Loucy (cell line): ENCODE results near the gene TMEM183A.

Experiments
- H2AFZ ChIP-seq: fragments of 200-600 bp; sonication (generic); 2 replicates; pipeline ENCODE4 v1.6.0; 2016; ENCODE audit warnings: antibody characterized with exemption, mild to moderate bottlenecking, low read length, moderate library complexity
- H3F3A ChIP-seq: fragments of 200-600 bp; 2 replicates; pipeline ENCODE4 v1.6.0; 2016; ENCODE audit warnings: antibody characterized with exemption, low read depth, mild to moderate bottlenecking
- H3K27me3 ChIP-seq: fragments of 200-600 bp; sonication (generic); 2 replicates; pipeline ENCODE4 v1.6.1; 2014; ENCODE audit warnings: low read length, mild to moderate bottlenecking; ENCODE audit not compliant: insufficient read depth, poor library complexity, severe bottlenecking
- H3K36me3 ChIP-seq: fragments of 200-600 bp; sonication (generic); 2 replicates; pipeline ENCODE4 v1.6.1; 2016; ENCODE audit warnings: low read length; ENCODE audit not compliant: insufficient read depth
- H3K4me1 ChIP-seq: fragments of 200-600 bp; sonication (generic); 2 replicates; pipeline ENCODE4 v1.5.1; 2014; ENCODE audit warnings: low read length, mild to moderate bottlenecking; ENCODE audit not compliant: insufficient read depth, poor library complexity, severe bottlenecking
- H3K4me2 ChIP-seq: fragments of 200-600 bp; sonication (generic); 2 replicates; pipeline ENCODE4 v1.6.0; 2014; ENCODE audit warnings: antibody characterized with exemption, low read length, low read depth, mild to moderate bottlenecking; ENCODE audit not compliant: poor library complexity, severe bottlenecking
- H3K4me3 ChIP-seq: fragments of 200-600 bp; sonication (generic); 2 replicates; pipeline ENCODE4 v1.5.1; 2014; ENCODE audit warnings: low read length, mild to moderate bottlenecking, mixed read lengths; ENCODE audit not compliant: poor library complexity, severe bottlenecking
- H3K79me2 ChIP-seq: fragments of 200-600 bp; sonication (generic); 2 replicates; pipeline ENCODE4 v1.6.1; 2014; ENCODE audit warnings: low read length; ENCODE audit not compliant: insufficient read depth
- H3K9ac ChIP-seq: fragments of 200-600 bp; sonication (generic); 2 replicates; pipeline ENCODE4 v1.6.0; 2014; ENCODE audit warnings: mild to moderate bottlenecking, low read depth, low read length, moderate library complexity; ENCODE audit not compliant: poor library complexity, severe bottlenecking
- H3K9me2 ChIP-seq: fragments of 200-600 bp; sonication (generic); replicated peaks from 2 replicates; pipeline ENCODE4 v1.6.1; 2016; ENCODE audit warnings: low read depth, low read length, mixed read lengths
- H3K9me3 ChIP-seq: fragments of 200-600 bp; sonication (generic); 2 replicates; pipeline ENCODE4 v1.6.1; 2014; ENCODE audit warnings: mild to moderate bottlenecking, antibody characterized with exemption, low read length, low read depth; ENCODE audit not compliant: insufficient read depth
- H4K20me1 ChIP-seq: fragments of 200-600 bp; sonication (generic); 2 replicates; pipeline ENCODE4 v1.6.0; 2014; ENCODE audit warnings: antibody characterized with exemption, low read length, mild to moderate bottlenecking; ENCODE audit not compliant: insufficient read depth, poor library complexity, severe bottlenecking
- EZH2phosphoT487 ChIP-seq: fragments of 200-600 bp; IDR thresholded peaks from 2 replicates; pipeline ENCODE4 v1.6.1; 2018; ENCODE audit warnings: antibody characterized with exemption, mild to moderate bottlenecking, moderate library complexity, borderline replicate concordance
- TF ChIP-seq, protein P1 (sequence below): fragments of 200-600 bp; sonication (generic); conservative IDR thresholded peaks from 2 replicates; pipeline ENCODE4 v1.5.1; 2014; ENCODE audit warnings: mild to moderate bottlenecking, antibody characterized with exemption, low read length

The TMEM183A gene

DNA sequence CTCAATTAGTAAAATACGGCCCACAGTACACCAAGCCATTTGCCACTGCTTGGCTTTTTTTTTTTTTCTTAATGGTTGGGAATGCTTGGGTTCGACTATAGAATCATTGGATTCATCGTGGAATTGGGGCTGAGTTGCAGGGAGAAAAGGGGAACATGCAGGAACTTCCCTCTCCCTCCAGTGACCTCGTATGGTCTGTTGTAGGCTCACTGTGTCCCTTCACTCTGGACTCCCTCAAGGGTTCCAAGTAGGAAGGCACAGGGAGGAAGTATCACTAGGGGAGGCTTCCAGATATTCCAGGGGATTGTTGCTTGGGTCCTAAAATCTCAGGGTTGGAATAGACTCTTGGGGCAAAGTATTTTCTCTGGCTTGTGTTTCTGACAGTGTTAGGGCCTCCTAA is 43.7 kb downstream of the TMEM183A start:
- Histone ChIP-seq H3K9ac (no peak overlapping the region), H3K4me2 (no peak overlapping the region), H4K20me1 (no peaks in the 10 kb centered on the region), H3K79me2 (no peaks in the 10 kb centered on the region), H3K4me3 (no peak overlapping the region), H3K27me3 (no peaks in the 10 kb centered on the region), H3K36me3 (no peaks in the 10 kb centered on the region), H3K4me1 (no peaks in the 10 kb centered on the region), H2AFZ (no peak overlapping the region), H3K9me2 (no peaks in the 10 kb centered on the region), H3K9me3 (no peaks in the 10 kb centered on the region), H3F3A (no peaks in the 10 kb centered on the region)
- no peak for TF ChIP-seq EZH2phosphoT487
- TF ChIP-seq, protein P1, sequence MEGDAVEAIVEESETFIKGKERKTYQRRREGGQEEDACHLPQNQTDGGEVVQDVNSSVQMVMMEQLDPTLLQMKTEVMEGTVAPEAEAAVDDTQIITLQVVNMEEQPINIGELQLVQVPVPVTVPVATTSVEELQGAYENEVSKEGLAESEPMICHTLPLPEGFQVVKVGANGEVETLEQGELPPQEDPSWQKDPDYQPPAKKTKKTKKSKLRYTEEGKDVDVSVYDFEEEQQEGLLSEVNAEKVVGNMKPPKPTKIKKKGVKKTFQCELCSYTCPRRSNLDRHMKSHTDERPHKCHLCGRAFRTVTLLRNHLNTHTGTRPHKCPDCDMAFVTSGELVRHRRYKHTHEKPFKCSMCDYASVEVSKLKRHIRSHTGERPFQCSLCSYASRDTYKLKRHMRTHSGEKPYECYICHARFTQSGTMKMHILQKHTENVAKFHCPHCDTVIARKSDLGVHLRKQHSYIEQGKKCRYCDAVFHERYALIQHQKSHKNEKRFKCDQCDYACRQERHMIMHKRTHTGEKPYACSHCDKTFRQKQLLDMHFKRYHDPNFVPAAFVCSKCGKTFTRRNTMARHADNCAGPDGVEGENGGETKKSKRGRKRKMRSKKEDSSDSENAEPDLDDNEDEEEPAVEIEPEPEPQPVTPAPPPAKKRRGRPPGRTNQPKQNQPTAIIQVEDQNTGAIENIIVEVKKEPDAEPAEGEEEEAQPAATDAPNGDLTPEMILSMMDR: no peak

DNA sequence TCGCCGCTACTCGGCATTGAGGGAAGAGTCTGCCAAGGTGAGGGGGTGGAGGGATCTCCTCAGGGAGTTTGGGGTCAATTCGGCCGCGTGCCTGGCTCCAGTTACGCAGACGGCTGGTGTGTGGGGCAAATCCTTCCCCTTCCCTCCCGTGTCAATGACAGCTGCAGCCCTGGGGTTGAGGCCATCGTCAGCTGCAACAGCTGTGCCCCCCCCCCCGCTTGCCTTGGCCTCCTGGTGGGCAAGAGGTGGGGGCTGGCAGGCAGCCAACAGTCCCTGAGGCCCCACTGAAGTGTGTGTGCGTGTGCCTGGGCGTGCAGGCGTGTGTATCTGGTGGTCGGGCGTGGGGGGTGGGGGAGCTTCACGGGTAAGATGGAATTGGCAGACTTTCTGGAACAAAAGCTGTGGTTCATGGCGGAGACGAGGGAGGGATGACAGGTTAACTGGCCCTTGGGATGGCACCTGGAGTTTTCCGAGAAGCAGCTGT is 44.7 kb downstream of the TMEM183A start:
- H3K9me3 ChIP-seq: no peaks in the 10 kb centered on the region
- no peaks in the 10 kb centered on the region for H3K79me2 ChIP-seq
- TF ChIP-seq EZH2phosphoT487: no peak
- TF ChIP-seq, protein P1: no peak
- H3K4me1 ChIP-seq: peaks cover 1% of the 10 kb centered on the region
- no peak overlapping the region for H3K4me3 ChIP-seq
- H2AFZ ChIP-seq: no peak overlapping the region
- H3K9ac ChIP-seq: no peak overlapping the region
- no peak overlapping the region for H3K4me2 ChIP-seq
- H3K27me3 ChIP-seq: no peaks in the 10 kb centered on the region
- H3K36me3 ChIP-seq: no peaks in the 10 kb centered on the region
- no peaks in the 10 kb centered on the region for H3F3A ChIP-seq
- no peaks in the 10 kb centered on the region for H3K9me2 ChIP-seq
- no peaks in the 10 kb centered on the region for H4K20me1 ChIP-seq

DNA sequence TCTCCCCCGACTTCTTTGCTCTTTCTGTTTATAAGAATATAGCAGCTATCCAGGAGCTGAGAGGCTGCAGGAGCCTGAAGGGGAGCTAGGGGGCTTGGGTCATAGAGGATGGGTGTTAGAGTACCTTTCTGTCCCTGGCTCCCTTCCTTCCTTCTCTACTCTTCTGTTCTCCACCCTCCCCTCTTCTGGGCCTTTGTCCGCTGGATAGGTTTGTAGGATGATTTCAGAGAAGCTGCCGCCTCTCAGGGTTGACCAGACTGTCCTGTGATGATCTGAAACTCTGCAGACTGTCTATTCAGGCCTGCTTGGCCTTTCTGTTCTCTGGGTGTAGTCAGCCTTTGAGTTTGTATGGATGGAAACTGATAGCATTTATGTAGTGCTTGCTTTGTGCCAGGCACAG is 45.4 kb downstream of the TMEM183A start:
- TF ChIP-seq, protein P1: no peak
- TF ChIP-seq EZH2phosphoT487: no peak
- Histone ChIP-seq H3K4me1 (peaks cover 3% of the 10 kb centered on the region), H3K27me3 (no peaks in the 10 kb centered on the region), H3K4me2 (no peak overlapping the region), H3K9ac (no peak overlapping the region), H3K79me2 (no peaks in the 10 kb centered on the region), H3K9me3 (no peaks in the 10 kb centered on the region), H3K9me2 (no peaks in the 10 kb centered on the region), H4K20me1 (no peaks in the 10 kb centered on the region), H2AFZ (no peak overlapping the region), H3K4me3 (no peak overlapping the region), H3F3A (no peaks in the 10 kb centered on the region), H3K36me3 (no peaks in the 10 kb centered on the region)
